ENCODE results near the gene CXorf49B.
"Not testable (repeated sequence)": the region's sequence is repeated elsewhere in the genome, so short reads cannot be mapped to it uniquely, and the experiment has no call there.

DNA sequence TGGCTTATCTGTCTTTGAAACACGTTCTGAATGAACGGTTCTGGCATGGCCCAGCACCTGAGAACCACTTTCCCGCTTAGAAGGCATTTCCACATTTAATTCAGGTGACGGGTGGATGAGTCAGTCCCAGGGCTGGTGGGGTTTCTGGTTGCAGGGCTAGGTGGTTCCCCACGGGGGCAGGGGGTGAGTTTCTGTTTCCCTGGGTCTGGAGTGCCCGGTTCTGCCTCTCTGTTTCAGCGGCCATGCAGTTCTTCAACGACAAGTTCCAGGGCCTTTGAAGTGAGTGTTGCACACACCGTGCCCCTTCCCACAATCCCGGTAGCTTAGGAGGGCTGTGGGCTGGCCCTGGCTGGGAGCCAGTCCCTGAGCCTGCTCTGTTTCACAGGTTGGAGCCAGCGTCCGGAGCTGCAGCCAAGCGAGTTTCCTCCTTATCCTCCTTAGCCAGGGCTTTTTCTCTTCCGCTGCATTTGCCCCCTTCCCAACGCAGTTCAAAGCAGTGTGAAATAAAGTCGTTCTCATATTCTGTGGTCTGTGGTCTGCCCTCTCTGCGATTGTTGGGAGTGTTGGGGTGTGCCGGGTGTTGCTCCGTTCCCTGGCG is 42.8 kb upstream of the CXorf49B start:
- TF ChIP-seq, protein P1, sequence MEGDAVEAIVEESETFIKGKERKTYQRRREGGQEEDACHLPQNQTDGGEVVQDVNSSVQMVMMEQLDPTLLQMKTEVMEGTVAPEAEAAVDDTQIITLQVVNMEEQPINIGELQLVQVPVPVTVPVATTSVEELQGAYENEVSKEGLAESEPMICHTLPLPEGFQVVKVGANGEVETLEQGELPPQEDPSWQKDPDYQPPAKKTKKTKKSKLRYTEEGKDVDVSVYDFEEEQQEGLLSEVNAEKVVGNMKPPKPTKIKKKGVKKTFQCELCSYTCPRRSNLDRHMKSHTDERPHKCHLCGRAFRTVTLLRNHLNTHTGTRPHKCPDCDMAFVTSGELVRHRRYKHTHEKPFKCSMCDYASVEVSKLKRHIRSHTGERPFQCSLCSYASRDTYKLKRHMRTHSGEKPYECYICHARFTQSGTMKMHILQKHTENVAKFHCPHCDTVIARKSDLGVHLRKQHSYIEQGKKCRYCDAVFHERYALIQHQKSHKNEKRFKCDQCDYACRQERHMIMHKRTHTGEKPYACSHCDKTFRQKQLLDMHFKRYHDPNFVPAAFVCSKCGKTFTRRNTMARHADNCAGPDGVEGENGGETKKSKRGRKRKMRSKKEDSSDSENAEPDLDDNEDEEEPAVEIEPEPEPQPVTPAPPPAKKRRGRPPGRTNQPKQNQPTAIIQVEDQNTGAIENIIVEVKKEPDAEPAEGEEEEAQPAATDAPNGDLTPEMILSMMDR (conservative IDR thresholded peaks at IDR 0.05) = not testable (repeated sequence)
- not testable (repeated sequence) for TF ChIP-seq ZFX (IDR thresholded peaks at IDR 0.05)
